T-helper 2 cell treated with Interferon-gamma antibody and Interleukin-4, amounts not matched to agents 5 μg/mL and 100 μg/mL, for 36 hours (primary cell): ENCODE data around the gene ATP5F1D.

Source experiments
- DNase-seq: peaks from one replicate; pipeline ENCODE4 v3.0.0; 2021; ENCODE audit warnings: low spot score
- H3K27ac Mint-ChIP-seq: one replicate; pipeline ENCODE4 v1.8.0; 2021; ENCODE audit warnings: mild to moderate bottlenecking, mixed read lengths
- H3K27me3 Mint-ChIP-seq: one replicate; pipeline ENCODE4 v1.8.0; 2021; ENCODE audit warnings: low read depth, mixed read lengths
- H3K36me3 Mint-ChIP-seq: one replicate; pipeline ENCODE4 v1.8.0; 2021; ENCODE audit warnings: low read depth, mixed read lengths
- H3K4me1 Mint-ChIP-seq: one replicate; pipeline ENCODE4 v1.8.0; 2021; ENCODE audit warnings: low read depth, mixed read lengths
- H3K4me3 Mint-ChIP-seq: one replicate; pipeline ENCODE4 v1.8.0; 2022; ENCODE audit warnings: mild to moderate bottlenecking, moderate library complexity, mixed read lengths
- H3K9me3 Mint-ChIP-seq: one replicate; pipeline ENCODE4 v1.8.0; 2021; ENCODE audit warnings: mixed read lengths

ATP5F1D gene

DNA sequence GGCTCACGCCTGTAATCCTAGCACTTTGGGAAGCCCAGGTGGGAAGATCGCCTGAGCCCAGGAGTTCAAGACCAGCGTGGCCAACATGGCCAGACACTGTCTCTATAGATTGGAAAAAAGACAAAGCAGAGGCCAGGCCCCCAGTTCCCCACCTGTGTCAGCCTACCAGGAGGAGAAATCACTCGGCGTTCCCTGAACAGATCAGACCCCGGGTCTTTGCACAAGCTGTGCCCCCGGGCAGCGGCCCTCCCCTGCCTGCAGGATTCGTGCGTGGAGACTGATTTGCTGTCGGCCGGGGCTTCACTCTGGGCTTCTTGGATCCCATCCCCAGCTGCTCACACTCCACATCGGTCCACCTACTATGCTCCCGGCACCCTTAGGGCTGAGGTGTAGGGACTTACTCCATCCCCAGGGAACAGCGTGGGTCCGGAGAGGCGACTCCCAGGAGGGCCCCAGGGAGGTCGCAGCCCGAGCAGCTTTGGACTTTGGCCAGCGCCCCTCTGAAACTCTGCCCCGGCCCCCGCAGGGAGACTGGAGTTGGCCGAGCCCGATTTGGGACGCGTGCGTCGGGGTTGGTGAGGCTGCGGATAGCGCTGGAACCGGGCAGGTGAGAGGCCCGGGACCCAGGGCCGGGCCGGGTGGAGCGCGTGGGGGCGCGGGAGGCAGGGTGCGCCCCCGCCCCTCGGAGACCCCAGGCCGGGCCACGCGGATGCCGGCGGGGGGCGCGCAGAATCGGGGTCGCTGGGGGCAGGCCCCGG, 43.6 kb downstream of the ATP5F1D start:
- no peaks in the 10 kb centered on the region for H3K9me3 Mint-ChIP-seq
- no peak overlapping the region for H3K27ac Mint-ChIP-seq
- H3K4me3 Mint-ChIP-seq = peak overlapping the region; percentile 6
- peaks cover 2% of the 10 kb centered on the region for H3K36me3 Mint-ChIP-seq
- no peak for DNase-seq
- H3K4me1 Mint-ChIP-seq = peaks cover 2% of the 10 kb centered on the region
- peaks cover 23% of the 10 kb centered on the region for H3K27me3 Mint-ChIP-seq

GRCh38 chr19:1285737-1286360, 44.3 kb downstream of the ATP5F1D start, which contains the start of gene EFNA2:
TSS of gene EFNA2 (plus strand) at chr19:1285873. CDS start at chr19:1286169, 296 bp downstream.
- DNase-seq = no peak
- Mint-ChIP-seq H3K4me3 (peak within 1 kb of the TSS; percentile 6), H3K9me3 (no peaks in the 10 kb centered on the region), H3K4me1 (peaks cover 2% of the 10 kb centered on the region), H3K36me3 (no peaks in the 10 kb centered on the region), H3K27ac (peak within 1 kb of the TSS; percentile 6), H3K27me3 (peaks cover 23% of the 10 kb centered on the region)

DNA sequence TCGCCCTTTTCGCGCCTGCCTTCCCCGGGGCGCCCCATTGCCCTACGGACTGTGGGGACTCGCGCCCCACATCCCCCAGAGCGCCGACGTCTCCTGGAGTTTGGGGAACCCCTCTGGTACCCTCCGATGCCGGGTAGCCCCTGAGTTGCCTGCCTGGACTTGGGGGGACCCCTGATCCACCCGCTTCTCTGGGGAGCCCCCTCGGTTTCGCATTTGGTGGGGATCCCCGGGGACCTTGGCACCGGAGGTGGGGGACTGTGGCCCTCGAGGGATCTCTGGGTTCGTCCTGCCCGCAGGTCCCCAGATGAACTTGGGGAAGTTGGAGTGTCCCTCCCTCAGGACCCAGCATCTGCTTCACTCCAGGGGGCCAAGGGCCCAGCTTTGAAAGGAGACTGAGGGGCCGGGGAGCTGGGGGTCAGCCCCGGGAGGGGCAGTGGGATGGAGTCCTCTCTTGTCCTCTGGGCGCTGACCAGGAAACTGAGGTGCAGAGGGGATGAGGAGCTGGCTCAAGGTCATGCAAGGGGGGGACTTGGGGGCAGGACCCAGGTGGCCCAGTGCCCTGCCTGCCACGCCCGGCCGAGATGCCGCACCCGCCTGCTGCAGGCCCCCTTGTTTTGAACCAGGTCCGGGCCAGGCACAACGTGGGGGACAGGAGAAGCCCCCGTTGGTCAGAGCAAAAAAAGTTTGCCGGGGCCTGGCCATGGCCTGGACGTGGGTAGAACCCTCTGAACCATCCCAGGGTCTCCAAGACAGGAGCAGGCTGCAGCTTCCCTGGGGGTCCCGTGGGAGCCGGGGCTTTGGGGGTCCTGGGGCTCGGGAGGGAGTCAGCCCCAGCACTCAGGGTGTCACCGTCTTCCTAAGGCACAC, 45.2 kb downstream of the ATP5F1D start:
- peaks cover under 1% of the 10 kb centered on the region for H3K4me1 Mint-ChIP-seq
- peaks cover 22% of the 10 kb centered on the region for H3K27me3 Mint-ChIP-seq
- H3K4me3 Mint-ChIP-seq = no peak overlapping the region

DNA sequence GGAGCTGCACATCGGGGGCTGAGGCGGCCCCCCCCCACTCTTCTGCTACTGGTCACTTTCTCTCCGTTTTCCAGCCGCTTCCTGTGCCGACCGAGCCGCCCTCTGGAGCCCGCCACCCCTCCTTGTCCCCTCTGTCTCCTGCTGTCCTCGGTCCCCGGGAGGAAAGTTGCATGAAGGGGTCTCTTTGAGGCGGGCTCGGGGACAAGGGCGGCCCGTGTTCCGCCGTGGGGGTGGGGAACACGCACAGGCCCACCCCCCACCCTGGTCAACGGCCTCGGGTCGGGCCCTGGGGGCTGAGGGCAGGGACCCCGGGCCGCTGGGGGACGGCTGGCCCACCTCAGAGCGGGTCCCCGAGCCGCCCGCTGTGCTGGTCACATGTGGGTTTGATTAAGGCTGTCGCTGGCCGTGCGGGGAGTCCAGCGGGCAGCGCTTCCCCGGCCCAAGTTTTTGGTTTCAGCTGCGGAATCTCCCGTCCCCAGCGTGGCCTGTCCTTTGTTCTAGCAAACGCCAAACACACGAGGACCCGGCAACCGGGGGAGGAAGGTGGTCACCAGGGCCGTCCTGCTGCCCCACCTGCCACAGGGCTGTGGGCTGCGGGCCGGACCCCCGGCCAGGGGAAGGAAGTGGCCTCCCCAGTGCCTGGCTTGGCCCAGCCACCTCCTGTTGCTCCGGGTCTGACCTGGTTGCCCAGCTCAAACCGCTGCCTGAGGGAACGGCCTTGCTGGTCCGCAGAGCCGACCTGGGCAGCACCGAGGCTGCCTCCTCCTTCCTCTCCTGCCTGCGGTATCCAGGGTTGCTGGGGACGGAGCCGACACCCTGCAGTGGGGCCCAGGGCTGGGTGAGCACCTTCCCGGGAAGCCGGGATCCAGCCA, 46.0 kb downstream of the ATP5F1D start:
- no peak overlapping the region for H3K27ac Mint-ChIP-seq
- H3K9me3 Mint-ChIP-seq = no peaks in the 10 kb centered on the region
- no peaks in the 10 kb centered on the region for H3K4me1 Mint-ChIP-seq
- peaks cover 22% of the 10 kb centered on the region for H3K27me3 Mint-ChIP-seq
- no peaks in the 10 kb centered on the region for H3K36me3 Mint-ChIP-seq
- H3K4me3 Mint-ChIP-seq = no peak overlapping the region
- no peak for DNase-seq

More for the DNA sequence above, 45.2 kb downstream of the ATP5F1D start:
- Mint-ChIP-seq H3K27ac (no peak overlapping the region), H3K36me3 (no peaks in the 10 kb centered on the region), H3K9me3 (no peaks in the 10 kb centered on the region)
- DNase-seq = no peak

GRCh38 chr19:1288226-1288612, 46.7 kb downstream of the ATP5F1D start:
- Mint-ChIP-seq H3K4me3 (no peak overlapping the region), H3K27me3 (peaks cover 22% of the 10 kb centered on the region)

GRCh38 chr19:1288833-1289685, 47.5 kb downstream of the ATP5F1D start:
- no peaks in the 10 kb centered on the region for H3K36me3 Mint-ChIP-seq
- H3K27ac Mint-ChIP-seq = no peak overlapping the region
- H3K4me3 Mint-ChIP-seq = no peak overlapping the region
- H3K27me3 Mint-ChIP-seq = peaks cover 19% of the 10 kb centered on the region
- H3K4me1 Mint-ChIP-seq = no peaks in the 10 kb centered on the region
- H3K9me3 Mint-ChIP-seq = no peaks in the 10 kb centered on the region
- no peak for DNase-seq

More at GRCh38 chr19:1288226-1288612, 46.7 kb downstream of the ATP5F1D start:
- no peaks in the 10 kb centered on the region for H3K36me3 Mint-ChIP-seq
- H3K9me3 Mint-ChIP-seq = no peaks in the 10 kb centered on the region
- no peaks in the 10 kb centered on the region for H3K4me1 Mint-ChIP-seq
- no peak for DNase-seq
- H3K27ac Mint-ChIP-seq = no peak overlapping the region

DNA sequence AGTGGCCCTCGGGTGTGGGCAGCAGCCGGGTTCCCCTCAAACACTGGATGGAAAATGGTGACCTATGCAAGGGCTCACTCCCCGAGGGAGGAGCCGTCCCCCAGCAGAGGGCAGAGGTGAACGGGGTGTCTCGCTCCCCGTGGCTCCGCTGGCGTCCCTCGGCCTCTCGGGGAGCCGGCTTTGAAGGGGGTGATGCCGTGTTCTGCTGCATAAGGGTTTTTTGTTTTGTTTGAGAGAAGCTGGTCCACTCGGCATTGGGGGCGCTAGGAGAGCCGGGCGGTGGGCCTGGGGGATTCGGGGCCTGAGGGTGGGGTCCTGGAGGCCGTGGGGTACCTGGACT, 48.1 kb downstream of the ATP5F1D start:
- H3K4me1 Mint-ChIP-seq = no peaks in the 10 kb centered on the region
- no peak overlapping the region for H3K27ac Mint-ChIP-seq
- no peaks in the 10 kb centered on the region for H3K9me3 Mint-ChIP-seq
- no peak for DNase-seq
- no peaks in the 10 kb centered on the region for H3K36me3 Mint-ChIP-seq
- H3K27me3 Mint-ChIP-seq = peaks cover 16% of the 10 kb centered on the region
- no peak overlapping the region for H3K4me3 Mint-ChIP-seq

GRCh38 chr19:1290196-1290702, 48.7 kb downstream of the ATP5F1D start:
- Mint-ChIP-seq H3K4me3 (no peak overlapping the region), H3K4me1 (no peaks in the 10 kb centered on the region), H3K36me3 (no peaks in the 10 kb centered on the region), H3K27me3 (peaks cover 10% of the 10 kb centered on the region), H3K9me3 (no peaks in the 10 kb centered on the region), H3K27ac (no peak overlapping the region)
- DNase-seq = no peak

DNA sequence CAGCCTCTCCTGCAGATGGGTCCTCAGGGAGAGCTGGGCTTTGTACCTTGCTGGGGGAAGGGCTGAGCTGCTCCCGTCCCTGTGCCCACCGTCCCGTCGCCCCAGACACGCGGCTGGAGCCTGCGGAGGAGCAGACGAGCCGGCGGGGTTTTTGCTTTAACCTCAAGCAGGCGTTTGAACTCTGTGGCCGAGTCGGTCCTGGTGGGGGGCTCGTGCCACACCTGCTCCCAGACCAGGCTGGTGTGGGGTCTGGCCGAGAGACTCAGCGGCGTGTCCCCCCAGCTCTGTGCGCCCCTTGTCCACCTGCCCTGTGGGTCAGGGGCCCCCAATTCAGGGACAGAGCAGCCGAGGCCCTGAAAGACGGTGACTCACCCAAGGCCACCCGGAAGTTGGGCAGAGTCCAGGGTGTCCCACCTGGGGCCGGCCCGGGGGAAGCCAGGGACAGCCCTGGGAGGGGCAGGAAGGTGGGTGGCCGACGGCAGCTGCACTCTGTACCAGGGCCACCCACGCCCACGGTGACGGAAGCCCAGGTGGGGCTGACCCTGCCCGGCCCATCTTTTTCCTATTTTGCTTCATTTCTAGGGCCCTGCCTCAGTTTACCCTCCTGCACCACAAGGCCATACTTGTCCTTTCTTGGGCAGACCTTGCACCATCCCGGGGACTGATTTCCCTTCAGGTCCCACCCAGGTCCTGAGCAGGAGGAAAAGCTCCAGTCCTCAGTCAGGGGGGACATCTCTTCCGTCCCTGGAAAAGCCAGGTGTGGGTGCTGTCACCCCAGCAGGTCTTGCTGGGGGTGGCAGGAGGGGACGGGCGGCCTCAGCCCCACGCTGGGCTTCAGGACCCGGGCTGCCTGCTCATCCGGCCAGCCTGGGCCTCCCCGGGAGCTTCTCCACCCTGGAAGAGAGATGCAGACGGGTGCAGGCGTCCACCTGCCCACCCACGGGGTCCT, 49.4 kb downstream of the ATP5F1D start:
- Mint-ChIP-seq H3K4me3 (no peak overlapping the region), H3K9me3 (no peaks in the 10 kb centered on the region), H3K27me3 (peaks cover 9% of the 10 kb centered on the region), H3K36me3 (no peaks in the 10 kb centered on the region), H3K4me1 (no peaks in the 10 kb centered on the region), H3K27ac (no peak overlapping the region)
- no peak for DNase-seq

GRCh38 chr19:1291761-1292418, 50.3 kb downstream of the ATP5F1D start:
- no peak for DNase-seq
- no peaks in the 10 kb centered on the region for H3K4me1 Mint-ChIP-seq
- H3K4me3 Mint-ChIP-seq = no peak overlapping the region
- peaks cover 4% of the 10 kb centered on the region for H3K27me3 Mint-ChIP-seq
- H3K27ac Mint-ChIP-seq = no peak overlapping the region
- H3K9me3 Mint-ChIP-seq = no peaks in the 10 kb centered on the region
- H3K36me3 Mint-ChIP-seq = no peaks in the 10 kb centered on the region

DNA sequence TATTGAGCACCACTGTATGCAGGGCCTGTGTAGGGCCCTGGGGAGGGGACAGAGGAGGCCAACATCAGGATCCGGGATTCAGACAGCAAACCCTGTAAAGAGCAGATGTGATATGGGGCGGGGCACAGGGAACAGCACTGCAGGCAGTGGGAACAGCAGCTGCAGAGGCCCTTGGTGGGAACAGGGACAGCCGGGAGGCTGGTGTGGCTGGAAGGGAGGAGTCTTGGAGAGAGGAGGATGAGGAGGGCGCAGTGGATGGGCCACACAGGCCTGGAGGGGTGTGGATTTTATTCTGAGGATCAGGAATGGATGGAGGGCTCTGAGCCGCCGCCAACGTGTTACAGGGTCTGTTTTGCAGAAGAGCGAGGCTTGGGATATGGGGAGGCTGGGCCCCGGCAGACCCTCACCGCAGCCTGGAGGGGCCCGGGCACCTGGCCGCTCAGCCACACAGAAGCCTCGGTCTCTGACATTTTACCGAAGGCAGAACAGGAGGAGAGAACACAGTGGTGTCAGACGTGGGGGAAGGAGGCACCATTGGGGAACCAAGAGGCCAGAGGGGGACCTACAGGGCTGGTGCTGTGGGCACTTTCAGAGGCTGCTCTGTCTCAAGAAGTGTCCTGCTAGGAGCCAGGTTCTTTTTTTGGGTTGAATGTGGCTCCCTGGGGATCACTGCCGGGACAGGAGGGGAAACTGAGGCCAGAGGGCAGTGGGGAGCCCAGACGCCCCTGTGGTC, 51.0 kb downstream of the ATP5F1D start:
- Mint-ChIP-seq H3K4me1 (no peaks in the 10 kb centered on the region), H3K4me3 (no peak overlapping the region), H3K27ac (no peak overlapping the region), H3K36me3 (no peaks in the 10 kb centered on the region), H3K9me3 (no peaks in the 10 kb centered on the region), H3K27me3 (peaks cover 4% of the 10 kb centered on the region)
- DNase-seq = no peak
